Endothelial cell of umbilical vein (primary cell): ENCODE results near the gene DDX46. TPM values are rescaled to one million over a fixed set of nuclear protein-coding genes. Genes with fewer than 3 reads are reported as not detected.

ENCODE experiments used
- BruUV-seq: library from RNA; stranded (reverse); fragments of 400-500 nt; replicated peaks from 2 replicates; lab custom pipeline; 2021; lab: Mats Ljungman, UMichigan
- CTCF ChIA-PET: fragments of 300-600, 350-600 bp; sonication (Branson Sonifier 250); formaldehyde crosslinking; loops from one replicate; lab custom pipeline; 2021; ENCODE audit warnings: antibody characterized with exemption, inconsistent platforms; lab: Charles Lee
- POLR2A ChIA-PET: fragments of 300-600, 350-600 bp; sonication (Branson Sonifier 250); formaldehyde crosslinking; loops from one replicate; lab custom pipeline; 2021; ENCODE audit warnings: antibody characterized with exemption, inconsistent platforms; lab: Charles Lee
- DNase-seq: peaks from one replicate; pipeline ENCODE4 v3.0.0-alpha.2; 2011; ENCODE audit warnings: low read depth, low spot score
- FAIRE-seq: peaks from 2 replicates; lab custom pipeline; 2011; peaks lifted over from hg19 to GRCh38; lab: Jason Lieb, UNC
- H2AFZ ChIP-seq: 2 replicates; pipeline ENCODE4 v1.6.0; 2012; ENCODE audit warnings: low read depth, low read length, control low read depth, inconsistent platforms
- H3K27ac ChIP-seq: 2 replicates; pipeline ENCODE4 v1.5.1; 2011; ENCODE audit warnings: low read depth, mild to moderate bottlenecking, control low read depth, low read length, moderate library complexity; ENCODE audit not compliant: insufficient read depth
- H3K27me3 ChIP-seq, 2 experiments: 2 replicates each; pipeline versions ENCODE4 v1.6.0 to v1.6.1; 2011; ENCODE audit warnings: low read length in 2 of 2, mixed read lengths in 1 of 2; ENCODE audit not compliant: control insufficient read depth in 2 of 2, insufficient read depth in 2 of 2
- H3K36me3 ChIP-seq, 2 experiments: 2 replicates in 1 of 2; 3 replicates in 1 of 2; pipeline ENCODE4 v1.5.1; 2011; ENCODE audit warnings: low read length in 2 of 2, mild to moderate bottlenecking in 1 of 2, moderate library complexity in 1 of 2; ENCODE audit not compliant: control insufficient read depth in 2 of 2, insufficient read depth in 2 of 2; ENCODE audit errors: extremely low read depth in 1 of 2
- H3K4me1 ChIP-seq: 3 replicates; pipeline ENCODE4 v1.5.1; 2011; ENCODE audit warnings: mild to moderate bottlenecking, low read length; ENCODE audit not compliant: control insufficient read depth, insufficient read depth; ENCODE audit errors: extremely low read depth
- H3K4me2 ChIP-seq: 2 replicates; pipeline ENCODE4 v1.6.1; 2011; ENCODE audit warnings: low read length, control low read depth, mixed read lengths; ENCODE audit not compliant: insufficient read depth
- H3K4me3 ChIP-seq, 3 experiments: fragments of 200-600 bp in 1 of 3; sonication (generic), shearing (Covaris generic) in 1 of 3; replicated peaks in 1 of 3; 2 replicates each; pipeline ENCODE4 v1.5.1; 2011 to 2016; ENCODE audit warnings: control low read depth in 3 of 3, low read length in 3 of 3, mild to moderate bottlenecking in 2 of 3, inconsistent platforms in 1 of 3, low read depth in 1 of 3, moderate library complexity in 1 of 3; ENCODE audit not compliant: insufficient read depth in 1 of 3
- H3K79me2 ChIP-seq: 2 replicates; pipeline ENCODE4 v1.6.0; 2012; ENCODE audit warnings: low read length, inconsistent platforms; ENCODE audit not compliant: control insufficient read depth, insufficient read depth
- H3K9ac ChIP-seq: replicated peaks from 2 replicates; pipeline ENCODE3; 2011; ENCODE audit warnings: low read length, control low read depth; ENCODE audit not compliant: insufficient read depth; ENCODE audit errors: extremely low read depth
- H3K9me1 ChIP-seq: replicated peaks from 3 replicates; pipeline ENCODE4 v1.6.0; 2011; ENCODE audit warnings: mild to moderate bottlenecking, low read length; ENCODE audit not compliant: control insufficient read depth, insufficient read depth; ENCODE audit errors: extremely low read depth
- H3K9me3 ChIP-seq: replicated peaks from 2 replicates; pipeline ENCODE4 v1.5.1; 2012; ENCODE audit warnings: low read length, inconsistent platforms; ENCODE audit not compliant: control insufficient read depth, insufficient read depth
- H4K20me1 ChIP-seq: replicated peaks from 2 replicates; pipeline ENCODE3; 2011; ENCODE audit warnings: mild to moderate bottlenecking, low read length; ENCODE audit not compliant: control insufficient read depth, insufficient read depth; ENCODE audit errors: extremely low read depth
- CTCF ChIP-seq, 2 donors: IDR thresholded peaks; 1 replicate in 1 of 2; 2 replicates in 1 of 2; pipeline ENCODE4 v1.5.1; 2011; ENCODE audit warnings: low read length in 2 of 2, mild to moderate bottlenecking in 2 of 2, moderate library complexity in 2 of 2, control low read depth in 1 of 2, inconsistent platforms in 1 of 2, low read depth in 1 of 2; ENCODE audit not compliant: insufficient read depth in 1 of 2; ENCODE audit errors: extremely low read depth in 1 of 2
- EZH2 ChIP-seq: IDR thresholded peaks from 2 replicates; pipeline ENCODE4 v1.6.1; 2012; ENCODE audit warnings: borderline replicate concordance, low read depth, mild to moderate bottlenecking, moderate library complexity, low read length, inconsistent platforms; ENCODE audit not compliant: severe bottlenecking
- FOS ChIP-seq: IDR thresholded peaks from 2 replicates; pipeline ENCODE4 v1.6.1; 2011; ENCODE audit warnings: mild to moderate bottlenecking, low read length, moderate library complexity, borderline replicate concordance; ENCODE audit not compliant: insufficient read depth
- GATA2 ChIP-seq: IDR thresholded peaks from 2 replicates; pipeline ENCODE4 v1.7.0; 2011; ENCODE audit warnings: low read depth, mild to moderate bottlenecking, moderate library complexity, mixed read lengths, low read length; ENCODE audit not compliant: insufficient read length, insufficient read depth
- JUN ChIP-seq: IDR thresholded peaks from 2 replicates; pipeline ENCODE4 v1.6.1; 2011; ENCODE audit warnings: borderline replicate concordance, low read depth; ENCODE audit not compliant: insufficient read length, insufficient read depth
- MAX ChIP-seq: IDR thresholded peaks from 2 replicates; pipeline ENCODE4 v1.6.1; 2011; ENCODE audit not compliant: insufficient read depth, insufficient read length
- MYC ChIP-seq: IDR thresholded peaks from one replicate; pipeline ENCODE4 v1.6.1; 2011; ENCODE audit warnings: mild to moderate bottlenecking, low read depth, low read length
- POLR2A ChIP-seq: IDR thresholded peaks from 2 replicates; pipeline ENCODE4 v1.6.1; 2012; ENCODE audit warnings: low read depth, mild to moderate bottlenecking, control low read depth, low read length
- POLR2AphosphoS5 ChIP-seq: IDR thresholded peaks from 2 replicates; pipeline ENCODE4 v1.6.1; 2012; ENCODE audit warnings: low read depth, mild to moderate bottlenecking, control low read depth, low read length, moderate library complexity; ENCODE audit not compliant: insufficient read depth
- dilution Hi-C: fragments of 300-500 bp; cut with MboI; formaldehyde crosslinking; loops from one replicate; pipeline ENCODE4 v1.15.0; 2019; ENCODE audit warnings: low sequenced_read_pairs; ENCODE audit not compliant: extremely low pct_ligation_motif_present
- intact Hi-C: fragments of 100-400 bp; cut with micrococcal nuclease; formaldehyde crosslinking; loops from one replicate; pipeline ENCODE4 v1.10.0; 2022
- polyA plus RNA-seq, 4 experiments: library from polyadenylated mRNA; depleted of rRNA in 3 of 4; stranded (reverse) in 3 of 4; unstranded in 1 of 4; fragments of >200 nt; gene quantifications; 2 replicates each; pipeline versions ENCODE4 v1.2.1 to v1.2.3, GENCODE V29; 2011 to 2012; ENCODE audit warnings: missing spikeins in 1 of 4
- total RNA-seq: library from RNA; stranded (reverse); gene quantifications from 2 replicates; pipeline ENCODE4 v1.2.3, GENCODE V29; 2021

The DDX46 gene
- total and polyA plus RNA-seq, 2 donors (not counting 3 experiments of a cell fraction or from before 2014, with no cell fraction given): 16.0 to 65.2 TPM

- POLR2A ChIA-PET: no interaction called here
- CTCF ChIA-PET: no interaction called here
- no TSS peak for BruUV-seq
- Histone ChIP-seq H2AFZ (no peak overlapping the region), H3K27me3 (no peaks in the 10 kb centered on the region), H3K4me3 (no peak overlapping the region), H3K4me1 (no peaks in the 10 kb centered on the region), H3K36me3 (peaks cover 9% of the 10 kb centered on the region in 2 experiments), H3K4me2 (no peak overlapping the region), H3K79me2 (peaks cover 2% of the 10 kb centered on the region), H3K9ac (no peak overlapping the region), H4K20me1 (no peaks in the 10 kb centered on the region), H3K9me3 (no peaks in the 10 kb centered on the region), H3K9me1 (no peaks in the 10 kb centered on the region), H3K27ac (no peak overlapping the region)
- TF ChIP-seq GATA2 (no peak), POLR2AphosphoS5 (no peak), CTCF (IDR thresholded peaks at IDR 0.05; ENCODE audit: extremely low read depth in 1 of 2, insufficient read depth in 1 of 2, low read depth in 1 of 2, low read length in 2 of 2) (no peak)
- dilution Hi-C loops (no loop called here), intact Hi-C loops (no loop called here)
- FAIRE-seq (no peak), DNase-seq (no peak)
These were observed 10.6 kb downstream of the DDX46 start for GRCh38 chr5:134769206-134769605.

GRCh38 chr5:134772461-134773125 lies 14.0 kb downstream of the DDX46 start:
- H3K4me3 ChIP-seq: no peak overlapping the region
- H4K20me1 ChIP-seq: no peaks in the 10 kb centered on the region
- H3K36me3 ChIP-seq: peaks cover 9 to 14% of the 10 kb centered on the region in 2 experiments
- POLR2A ChIA-PET: no interaction called here
- dilution Hi-C loops (no loop called here), intact Hi-C loops (no loop called here)
- no TSS peak for BruUV-seq
- no peaks in the 10 kb centered on the region for H3K27me3 ChIP-seq
- H2AFZ ChIP-seq: no peak overlapping the region
- no peak for FAIRE-seq
- no peaks in the 10 kb centered on the region for H3K4me1 ChIP-seq
- CTCF ChIA-PET: no interaction called here
- no peak overlapping the region for H3K4me2 ChIP-seq
- no peak overlapping the region for H3K9ac ChIP-seq
- no peak overlapping the region for H3K27ac ChIP-seq
- no peak for DNase-seq
- H3K79me2 ChIP-seq: no peaks in the 10 kb centered on the region
- H3K9me1 ChIP-seq: no peaks in the 10 kb centered on the region
- TF ChIP-seq POLR2A: no peak
- no peak for TF ChIP-seq GATA2
- no peak for TF ChIP-seq JUN
- TF ChIP-seq MAX: no peak
- no peak for TF ChIP-seq FOS
- no peak for TF ChIP-seq EZH2
- TF ChIP-seq MYC: no peak
- TF ChIP-seq POLR2AphosphoS5: no peak
- TF ChIP-seq CTCF (IDR thresholded peaks at IDR 0.05; ENCODE audit: extremely low read depth in 1 of 2, insufficient read depth in 1 of 2, low read depth in 1 of 2, low read length in 2 of 2): no peak
- H3K9me3 ChIP-seq: no peaks in the 10 kb centered on the region
